GM23338 (cell line): ENCODE results near the gene SLC39A8. TPM values are rescaled to one million over a fixed set of nuclear protein-coding genes. Genes with fewer than 3 reads are reported as not detected.

Experiments used
- ATAC-seq: fragments of 200-7000 bp; cut with Tn5 transposase; 3 replicates; pipeline ENCODE4 v1.9.1; 2020
- DNase-seq: peaks from one replicate; pipeline ENCODE4 v3.0.0-alpha.2; 2015; ENCODE audit warnings: low spot score
- H2AFZ ChIP-seq: fragments of 200-600 bp; sonication (generic); 2 replicates; pipeline ENCODE4 v1.8.0; 2016; ENCODE audit warnings: antibody characterized with exemption, mild to moderate bottlenecking, moderate library complexity
- H3F3A ChIP-seq: fragments of 200-600 bp; sonication (generic); replicated peaks from 2 replicates; pipeline ENCODE4 v1.8.0; 2017; ENCODE audit warnings: antibody characterized with exemption, mixed run types, low read depth
- H3K27ac ChIP-seq: fragments of 200-600 bp; sonication (generic); 2 replicates; pipeline ENCODE4 v1.6.1; 2016; ENCODE audit warnings: low read depth
- H3K27me3 ChIP-seq: fragments of 200-600 bp; sonication (generic); 2 replicates; pipeline ENCODE4 v1.8.0; 2016; ENCODE audit warnings: mild to moderate bottlenecking, mixed run types, moderate library complexity; ENCODE audit not compliant: insufficient read depth
- H3K36me3 ChIP-seq: fragments of 200-600 bp; sonication (generic); 2 replicates; pipeline ENCODE4 v1.8.0; 2016; ENCODE audit warnings: mild to moderate bottlenecking; ENCODE audit not compliant: insufficient read depth
- H3K4me1 ChIP-seq: fragments of 200-600 bp; sonication (generic); 2 replicates; pipeline ENCODE4 v1.8.0; 2016; ENCODE audit warnings: mild to moderate bottlenecking, moderate library complexity; ENCODE audit not compliant: insufficient read depth
- H3K4me2 ChIP-seq: fragments of 200-600 bp; sonication (generic); 2 replicates; pipeline ENCODE4 v1.7.1; 2017; ENCODE audit warnings: mixed run types
- H3K4me3 ChIP-seq: fragments of 200-600 bp; sonication (generic); 2 replicates; pipeline ENCODE4 v1.6.1; 2016; ENCODE audit warnings: mixed run types
- H3K79me2 ChIP-seq: fragments of 200-600 bp; sonication (generic); replicated peaks from 2 replicates; pipeline ENCODE4 v1.8.0; 2017; ENCODE audit warnings: mild to moderate bottlenecking; ENCODE audit not compliant: insufficient read depth
- H3K9me2 ChIP-seq: fragments of 200-600 bp; sonication (generic); 2 replicates; pipeline ENCODE4 v1.8.0; 2017; ENCODE audit not compliant: insufficient read depth
- H4K20me1 ChIP-seq: fragments of 200-600 bp; sonication (generic); replicated peaks from 2 replicates; pipeline ENCODE4 v1.8.0; 2017; ENCODE audit warnings: mild to moderate bottlenecking; ENCODE audit not compliant: insufficient read depth
- H3K27ac Mint-ChIP-seq: 2 replicates; pipeline ENCODE4 v1.8.0; 2020; ENCODE audit warnings: inconsistent platforms, mild to moderate bottlenecking, moderate library complexity, mixed read lengths
- H3K27me3 Mint-ChIP-seq: 3 replicates; pipeline ENCODE4 v1.8.0; 2022; ENCODE audit warnings: low read depth, mild to moderate bottlenecking, moderate library complexity, mixed read lengths, inconsistent platforms; ENCODE audit not compliant: insufficient read depth, poor library complexity
- H3K36me3 Mint-ChIP-seq: 3 replicates; pipeline ENCODE4 v1.8.0; 2021; ENCODE audit warnings: low read depth, mild to moderate bottlenecking, inconsistent platforms, moderate library complexity, mixed read lengths
- H3K4me1 Mint-ChIP-seq: 3 replicates; pipeline ENCODE4 v1.8.0; 2020; ENCODE audit warnings: mild to moderate bottlenecking, inconsistent platforms, mixed read lengths
- H3K4me3 Mint-ChIP-seq: 3 replicates; pipeline ENCODE4 v1.8.0; 2021; ENCODE audit warnings: moderate library complexity, mild to moderate bottlenecking, inconsistent platforms, mixed read lengths
- H3K9me3 Mint-ChIP-seq: 3 replicates; pipeline ENCODE4 v1.8.0; 2020; ENCODE audit warnings: moderate library complexity, mild to moderate bottlenecking, inconsistent platforms, mixed read lengths
- CREB1 ChIP-seq: fragments of 250-450 bp; sonication (Bioruptor Pico); IDR thresholded peaks from 2 replicates; pipeline ENCODE4 v1.5.0; 2020; ENCODE audit warnings: low read depth, mild to moderate bottlenecking, moderate library complexity
- EZH2 ChIP-seq: fragments of 200-600 bp; sonication (generic); IDR thresholded peaks from one replicate; pipeline ENCODE4 v1.8.0; 2017; ENCODE audit warnings: antibody characterized with exemption, mild to moderate bottlenecking, low read depth; ENCODE audit not compliant: unreplicated experiment
- EZH2phosphoT487 ChIP-seq: fragments of 200-600 bp; sonication (generic); IDR thresholded peaks from one replicate; pipeline ENCODE4 v1.8.1; 2018; ENCODE audit warnings: antibody characterized with exemption; ENCODE audit not compliant: unreplicated experiment
- JUNB ChIP-seq: IDR thresholded peaks from one replicate; pipeline ENCODE4 v1.6.1; 2016; ENCODE audit warnings: antibody characterized with exemption; ENCODE audit not compliant: unreplicated experiment
- NANOG ChIP-seq: IDR thresholded peaks from 2 replicates; pipeline ENCODE4 v1.6.1; 2016; ENCODE audit warnings: antibody characterized with exemption, borderline replicate concordance
- POLR2AphosphoS5 ChIP-seq: IDR thresholded peaks from 2 replicates; pipeline ENCODE4 v1.6.1; 2016; ENCODE audit warnings: antibody characterized with exemption, low read depth
- STAT1 ChIP-seq: IDR thresholded peaks from one replicate; pipeline ENCODE4 v1.6.1; 2016; ENCODE audit warnings: antibody characterized with exemption; ENCODE audit not compliant: unreplicated experiment
- ZNF114 ChIP-seq: fragments of 250-450 bp; sonication (Bioruptor Pico); IDR thresholded peaks from 2 replicates; pipeline ENCODE4 v1.5.0; 2020; ENCODE audit warnings: mild to moderate bottlenecking, moderate library complexity
- ZNF331 ChIP-seq: fragments of 250-450 bp; sonication (Bioruptor Pico); IDR thresholded peaks from 2 replicates; pipeline ENCODE4 v1.5.0; 2020; ENCODE audit warnings: low read depth, mild to moderate bottlenecking, moderate library complexity
- polyA plus RNA-seq: library from polyadenylated mRNA; unstranded; fragments of >200 nt; fragmentation: Nextera tagmentation; extraction: Ambion mirVana; gene quantifications from 2 replicates; pipeline ENCODE4 v1.2.1, GENCODE V29; 2016
- total RNA-seq: library from RNA; depleted of rRNA; stranded (reverse); fragments of >200 nt; shearing (Covaris generic); gene quantifications from 2 replicates; pipeline ENCODE4 v1.2.3, GENCODE V29; 2014
- TF ChIP-seq, protein P1 (sequence below): fragments of 250-450 bp; sonication (Bioruptor Pico); IDR thresholded peaks from 2 replicates; pipeline ENCODE4 v1.5.0; 2020; ENCODE audit warnings: mild to moderate bottlenecking, moderate library complexity
- TF ChIP-seq, protein P2 (sequence below): IDR thresholded peaks from 2 replicates; pipeline ENCODE4 v1.6.1; 2016; ENCODE audit warnings: antibody characterized with exemption
- TF ChIP-seq, protein P3 (sequence below), 2 experiments: fragments of 200-600 bp in 1 of 2; sonication (generic) in 1 of 2; conservative IDR thresholded peaks; 2 replicates each; pipeline versions ENCODE4 v1.5.1 to v1.6.1; 2016 to 2017; ENCODE audit warnings: antibody characterized with exemption in 2 of 2, low read depth in 2 of 2, mild to moderate bottlenecking in 2 of 2, moderate library complexity in 1 of 2
- TF ChIP-seq, protein P4 (sequence below): IDR thresholded peaks from one replicate; pipeline ENCODE4 v1.6.1; 2018; ENCODE audit warnings: antibody characterized with exemption; ENCODE audit not compliant: unreplicated experiment

Gene SLC39A8
- total and polyA plus RNA-seq, 2 experiments from 2014 or later = 20.1 to 42.5 TPM

DNA sequence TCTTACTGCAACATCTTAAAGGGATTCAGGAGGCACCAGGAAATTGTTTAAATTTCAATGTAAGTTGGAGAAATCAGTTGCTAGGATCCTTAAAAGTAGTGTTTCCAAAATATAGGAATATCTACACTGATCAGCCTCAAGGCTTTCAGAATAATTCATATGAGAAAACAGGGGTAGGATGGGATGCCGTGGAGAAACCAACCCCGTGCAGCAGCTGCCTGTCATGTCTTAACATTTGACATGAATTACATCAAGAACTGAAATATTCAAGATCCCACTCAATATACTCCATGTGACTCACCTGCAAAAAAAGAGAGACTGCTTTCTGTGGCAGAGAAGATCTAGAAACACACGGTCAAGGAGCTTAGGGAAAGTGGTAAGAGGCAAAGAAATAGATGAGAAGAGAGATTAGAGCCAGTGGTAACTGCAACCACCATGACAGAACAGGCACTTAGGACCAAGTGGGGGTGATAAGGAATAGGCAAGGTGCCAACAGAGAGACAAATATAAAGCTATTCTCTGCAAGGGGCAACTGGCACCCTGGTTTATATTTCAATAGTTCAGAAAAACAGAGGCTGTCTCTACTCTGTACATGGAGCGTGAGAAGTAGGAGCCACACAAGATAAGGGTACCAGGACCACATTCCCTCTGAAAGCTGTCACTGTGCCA lies 64.0 kb downstream of the SLC39A8 start:
- Histone ChIP-seq H3K27me3 (no peaks in the 10 kb centered on the region), H3K36me3 (0 out of 2 replicates have a peak, but pooled peaks cover 3% of the 10 kb centered on the region), H4K20me1 (no peaks in the 10 kb centered on the region), H3K4me2 (no peak overlapping the region), H3K9me2 (no peaks in the 10 kb centered on the region), H3K79me2 (no peaks in the 10 kb centered on the region), H3K27ac (no peak overlapping the region), H2AFZ (no peak overlapping the region), H3F3A (no peaks in the 10 kb centered on the region), H3K4me1 (no peaks in the 10 kb centered on the region), H3K4me3 (no peak overlapping the region)
- no peaks in the 10 kb centered on the region for H3K27me3 Mint-ChIP-seq
- H3K4me1 Mint-ChIP-seq = no peaks in the 10 kb centered on the region
- peaks cover 10% of the 10 kb centered on the region for H3K36me3 Mint-ChIP-seq
- H3K4me3 Mint-ChIP-seq = no peak overlapping the region
- TF ChIP-seq, protein P1, sequence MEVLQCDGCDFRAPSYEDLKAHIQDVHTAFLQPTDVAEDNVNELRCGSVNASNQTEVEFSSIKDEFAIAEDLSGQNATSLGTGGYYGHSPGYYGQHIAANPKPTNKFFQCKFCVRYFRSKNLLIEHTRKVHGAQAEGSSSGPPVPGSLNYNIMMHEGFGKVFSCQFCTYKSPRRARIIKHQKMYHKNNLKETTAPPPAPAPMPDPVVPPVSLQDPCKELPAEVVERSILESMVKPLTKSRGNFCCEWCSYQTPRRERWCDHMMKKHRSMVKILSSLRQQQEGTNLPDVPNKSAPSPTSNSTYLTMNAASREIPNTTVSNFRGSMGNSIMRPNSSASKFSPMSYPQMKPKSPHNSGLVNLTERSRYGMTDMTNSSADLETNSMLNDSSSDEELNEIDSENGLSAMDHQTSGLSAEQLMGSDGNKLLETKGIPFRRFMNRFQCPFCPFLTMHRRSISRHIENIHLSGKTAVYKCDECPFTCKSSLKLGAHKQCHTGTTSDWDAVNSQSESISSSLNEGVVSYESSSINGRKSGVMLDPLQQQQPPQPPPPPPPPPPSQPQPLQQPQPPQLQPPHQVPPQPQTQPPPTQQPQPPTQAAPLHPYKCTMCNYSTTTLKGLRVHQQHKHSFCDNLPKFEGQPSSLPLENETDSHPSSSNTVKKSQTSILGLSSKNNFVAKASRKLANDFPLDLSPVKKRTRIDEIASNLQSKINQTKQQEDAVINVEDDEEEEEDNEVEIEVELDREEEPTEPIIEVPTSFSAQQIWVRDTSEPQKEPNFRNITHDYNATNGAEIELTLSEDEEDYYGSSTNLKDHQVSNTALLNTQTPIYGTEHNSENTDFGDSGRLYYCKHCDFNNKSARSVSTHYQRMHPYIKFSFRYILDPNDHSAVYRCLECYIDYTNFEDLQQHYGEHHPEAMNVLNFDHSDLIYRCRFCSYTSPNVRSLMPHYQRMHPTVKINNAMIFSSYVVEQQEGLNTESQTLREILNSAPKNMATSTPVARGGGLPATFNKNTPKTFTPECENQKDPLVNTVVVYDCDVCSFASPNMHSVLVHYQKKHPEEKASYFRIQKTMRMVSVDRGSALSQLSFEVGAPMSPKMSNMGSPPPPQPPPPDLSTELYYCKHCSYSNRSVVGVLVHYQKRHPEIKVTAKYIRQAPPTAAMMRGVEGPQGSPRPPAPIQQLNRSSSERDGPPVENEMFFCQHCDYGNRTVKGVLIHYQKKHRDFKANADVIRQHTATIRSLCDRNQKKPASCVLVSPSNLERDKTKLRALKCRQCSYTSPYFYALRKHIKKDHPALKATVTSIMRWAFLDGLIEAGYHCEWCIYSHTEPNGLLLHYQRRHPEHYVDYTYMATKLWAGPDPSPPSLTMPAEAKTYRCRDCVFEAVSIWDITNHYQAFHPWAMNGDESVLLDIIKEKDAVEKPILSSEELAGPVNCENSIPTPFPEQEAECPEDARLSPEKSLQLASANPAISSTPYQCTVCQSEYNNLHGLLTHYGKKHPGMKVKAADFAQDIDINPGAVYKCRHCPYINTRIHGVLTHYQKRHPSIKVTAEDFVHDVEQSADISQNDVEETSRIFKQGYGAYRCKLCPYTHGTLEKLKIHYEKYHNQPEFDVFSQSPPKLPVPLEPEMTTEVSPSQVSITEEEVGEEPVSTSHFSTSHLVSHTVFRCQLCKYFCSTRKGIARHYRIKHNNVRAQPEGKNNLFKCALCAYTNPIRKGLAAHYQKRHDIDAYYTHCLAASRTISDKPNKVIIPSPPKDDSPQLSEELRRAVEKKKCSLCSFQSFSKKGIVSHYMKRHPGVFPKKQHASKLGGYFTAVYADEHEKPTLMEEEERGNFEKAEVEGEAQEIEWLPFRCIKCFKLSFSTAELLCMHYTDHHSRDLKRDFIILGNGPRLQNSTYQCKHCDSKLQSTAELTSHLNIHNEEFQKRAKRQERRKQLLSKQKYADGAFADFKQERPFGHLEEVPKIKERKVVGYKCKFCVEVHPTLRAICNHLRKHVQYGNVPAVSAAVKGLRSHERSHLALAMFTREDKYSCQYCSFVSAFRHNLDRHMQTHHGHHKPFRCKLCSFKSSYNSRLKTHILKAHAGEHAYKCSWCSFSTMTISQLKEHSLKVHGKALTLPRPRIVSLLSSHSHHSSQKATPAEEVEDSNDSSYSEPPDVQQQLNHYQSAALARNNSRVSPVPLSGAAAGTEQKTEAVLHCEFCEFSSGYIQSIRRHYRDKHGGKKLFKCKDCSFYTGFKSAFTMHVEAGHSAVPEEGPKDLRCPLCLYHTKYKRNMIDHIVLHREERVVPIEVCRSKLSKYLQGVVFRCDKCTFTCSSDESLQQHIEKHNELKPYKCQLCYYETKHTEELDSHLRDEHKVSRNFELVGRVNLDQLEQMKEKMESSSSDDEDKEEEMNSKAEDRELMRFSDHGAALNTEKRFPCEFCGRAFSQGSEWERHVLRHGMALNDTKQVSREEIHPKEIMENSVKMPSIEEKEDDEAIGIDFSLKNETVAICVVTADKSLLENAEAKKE (CRISPR knock-in tag) = no peak
- TF ChIP-seq CREB1 = no peak
- no peak for TF ChIP-seq STAT1
- TF ChIP-seq, protein P2, sequence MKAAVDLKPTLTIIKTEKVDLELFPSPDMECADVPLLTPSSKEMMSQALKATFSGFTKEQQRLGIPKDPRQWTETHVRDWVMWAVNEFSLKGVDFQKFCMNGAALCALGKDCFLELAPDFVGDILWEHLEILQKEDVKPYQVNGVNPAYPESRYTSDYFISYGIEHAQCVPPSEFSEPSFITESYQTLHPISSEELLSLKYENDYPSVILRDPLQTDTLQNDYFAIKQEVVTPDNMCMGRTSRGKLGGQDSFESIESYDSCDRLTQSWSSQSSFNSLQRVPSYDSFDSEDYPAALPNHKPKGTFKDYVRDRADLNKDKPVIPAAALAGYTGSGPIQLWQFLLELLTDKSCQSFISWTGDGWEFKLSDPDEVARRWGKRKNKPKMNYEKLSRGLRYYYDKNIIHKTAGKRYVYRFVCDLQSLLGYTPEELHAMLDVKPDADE = no peak
- TF ChIP-seq EZH2phosphoT487 = no peak
- TF ChIP-seq JUNB = no peak
- no peak for TF ChIP-seq ZNF331 (CRISPR knock-in tag)
- no peak for TF ChIP-seq NANOG
- TF ChIP-seq, protein P3, sequence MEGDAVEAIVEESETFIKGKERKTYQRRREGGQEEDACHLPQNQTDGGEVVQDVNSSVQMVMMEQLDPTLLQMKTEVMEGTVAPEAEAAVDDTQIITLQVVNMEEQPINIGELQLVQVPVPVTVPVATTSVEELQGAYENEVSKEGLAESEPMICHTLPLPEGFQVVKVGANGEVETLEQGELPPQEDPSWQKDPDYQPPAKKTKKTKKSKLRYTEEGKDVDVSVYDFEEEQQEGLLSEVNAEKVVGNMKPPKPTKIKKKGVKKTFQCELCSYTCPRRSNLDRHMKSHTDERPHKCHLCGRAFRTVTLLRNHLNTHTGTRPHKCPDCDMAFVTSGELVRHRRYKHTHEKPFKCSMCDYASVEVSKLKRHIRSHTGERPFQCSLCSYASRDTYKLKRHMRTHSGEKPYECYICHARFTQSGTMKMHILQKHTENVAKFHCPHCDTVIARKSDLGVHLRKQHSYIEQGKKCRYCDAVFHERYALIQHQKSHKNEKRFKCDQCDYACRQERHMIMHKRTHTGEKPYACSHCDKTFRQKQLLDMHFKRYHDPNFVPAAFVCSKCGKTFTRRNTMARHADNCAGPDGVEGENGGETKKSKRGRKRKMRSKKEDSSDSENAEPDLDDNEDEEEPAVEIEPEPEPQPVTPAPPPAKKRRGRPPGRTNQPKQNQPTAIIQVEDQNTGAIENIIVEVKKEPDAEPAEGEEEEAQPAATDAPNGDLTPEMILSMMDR (conservative IDR thresholded peaks at IDR 0.05; ENCODE audit: low read depth in 2 of 2) = no peak
- TF ChIP-seq ZNF114 (CRISPR knock-in tag) = no peak
- TF ChIP-seq POLR2AphosphoS5 = no peak
- no peak for TF ChIP-seq EZH2
- TF ChIP-seq, protein P4, sequence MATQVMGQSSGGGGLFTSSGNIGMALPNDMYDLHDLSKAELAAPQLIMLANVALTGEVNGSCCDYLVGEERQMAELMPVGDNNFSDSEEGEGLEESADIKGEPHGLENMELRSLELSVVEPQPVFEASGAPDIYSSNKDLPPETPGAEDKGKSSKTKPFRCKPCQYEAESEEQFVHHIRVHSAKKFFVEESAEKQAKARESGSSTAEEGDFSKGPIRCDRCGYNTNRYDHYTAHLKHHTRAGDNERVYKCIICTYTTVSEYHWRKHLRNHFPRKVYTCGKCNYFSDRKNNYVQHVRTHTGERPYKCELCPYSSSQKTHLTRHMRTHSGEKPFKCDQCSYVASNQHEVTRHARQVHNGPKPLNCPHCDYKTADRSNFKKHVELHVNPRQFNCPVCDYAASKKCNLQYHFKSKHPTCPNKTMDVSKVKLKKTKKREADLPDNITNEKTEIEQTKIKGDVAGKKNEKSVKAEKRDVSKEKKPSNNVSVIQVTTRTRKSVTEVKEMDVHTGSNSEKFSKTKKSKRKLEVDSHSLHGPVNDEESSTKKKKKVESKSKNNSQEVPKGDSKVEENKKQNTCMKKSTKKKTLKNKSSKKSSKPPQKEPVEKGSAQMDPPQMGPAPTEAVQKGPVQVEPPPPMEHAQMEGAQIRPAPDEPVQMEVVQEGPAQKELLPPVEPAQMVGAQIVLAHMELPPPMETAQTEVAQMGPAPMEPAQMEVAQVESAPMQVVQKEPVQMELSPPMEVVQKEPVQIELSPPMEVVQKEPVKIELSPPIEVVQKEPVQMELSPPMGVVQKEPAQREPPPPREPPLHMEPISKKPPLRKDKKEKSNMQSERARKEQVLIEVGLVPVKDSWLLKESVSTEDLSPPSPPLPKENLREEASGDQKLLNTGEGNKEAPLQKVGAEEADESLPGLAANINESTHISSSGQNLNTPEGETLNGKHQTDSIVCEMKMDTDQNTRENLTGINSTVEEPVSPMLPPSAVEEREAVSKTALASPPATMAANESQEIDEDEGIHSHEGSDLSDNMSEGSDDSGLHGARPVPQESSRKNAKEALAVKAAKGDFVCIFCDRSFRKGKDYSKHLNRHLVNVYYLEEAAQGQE = no peak
- ATAC-seq (no peak), DNase-seq (no peak)
- H3K9me3 Mint-ChIP-seq = peaks cover 4% of the 10 kb centered on the region; the same call in 1 of the 3 replicates
- H3K27ac Mint-ChIP-seq = no peak overlapping the region
